ENCODE measurements around the gene PPIB. TPM values are rescaled to one million over a fixed set of nuclear protein-coding genes. Genes with fewer than 3 reads are reported as not detected.
A peak's percentile ranks its signal among the peaks of the same experiment; 100 is the strongest.

Gene PPIB
- total and polyA plus RNA-seq, 10 donors = 250 to 448 (median 296) TPM

DNA sequence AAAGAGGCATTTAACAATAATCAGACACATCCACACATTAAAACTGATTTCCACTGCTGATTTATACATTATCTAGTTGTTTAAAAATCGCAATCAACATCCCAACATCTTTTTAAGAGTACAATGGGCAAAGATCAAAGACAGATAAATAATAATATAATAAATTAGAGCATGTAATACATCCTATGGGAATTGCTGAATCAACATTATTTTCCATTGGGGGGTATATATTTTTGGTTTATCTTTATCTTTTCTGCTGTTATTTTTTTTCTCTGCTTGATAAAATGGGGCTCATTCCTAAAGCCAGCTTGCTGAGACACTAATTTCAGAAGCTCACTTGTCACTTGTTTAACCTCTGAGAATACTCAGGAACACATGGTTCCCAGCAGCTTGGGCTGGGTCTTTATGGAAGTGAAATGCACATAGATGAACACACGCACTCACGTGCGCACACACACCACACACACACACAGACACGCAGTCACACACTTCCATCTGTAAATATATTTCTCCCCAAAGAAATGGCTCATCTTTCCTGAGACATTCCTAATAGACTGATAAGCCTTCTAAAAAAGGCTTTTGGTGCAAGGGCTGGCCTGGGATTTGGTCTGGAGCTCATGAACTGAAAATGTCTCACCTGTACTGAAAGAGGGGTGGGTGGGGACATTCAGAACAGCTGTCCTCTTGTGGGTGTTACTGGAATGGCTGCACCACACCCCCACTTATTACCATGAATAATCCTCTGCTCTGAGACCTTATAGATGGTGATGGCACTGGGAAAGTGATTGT is 3.5 kb upstream of the PPIB start:
- intact Hi-C loops (cut with DNase I; ENCODE audit: low total_unique reads) = no loop called here
- H3K9me3 ChIP-seq = no peaks in the 10 kb centered on the region
- DNase-seq = no peak
- WGBS, 5 donors = 93 to 96% (median 95%) methylated on average over 5 of the region's 5 CpGs
- H3K4me1 ChIP-seq = peaks cover 12 to 31% (median 28%) of the 10 kb centered on the region in 6 donors
- H3K36me3 ChIP-seq = peaks cover 0 to 30% (median 6%) of the 10 kb centered on the region in 6 donors
- TF ChIP-seq POLR2A (IDR thresholded peaks at IDR 0.05) (no peak), POLR2AphosphoS5 (IDR thresholded peaks at IDR 0.05) (peak in 1 of 3 donors; percentile 12)
- H3K27ac ChIP-seq = no peak overlapping the region
- H3K4me3 ChIP-seq = no peak overlapping the region
- H3K27me3 ChIP-seq (replicated peaks in 1 of 7) = no peaks in the 10 kb centered on the region

DNA sequence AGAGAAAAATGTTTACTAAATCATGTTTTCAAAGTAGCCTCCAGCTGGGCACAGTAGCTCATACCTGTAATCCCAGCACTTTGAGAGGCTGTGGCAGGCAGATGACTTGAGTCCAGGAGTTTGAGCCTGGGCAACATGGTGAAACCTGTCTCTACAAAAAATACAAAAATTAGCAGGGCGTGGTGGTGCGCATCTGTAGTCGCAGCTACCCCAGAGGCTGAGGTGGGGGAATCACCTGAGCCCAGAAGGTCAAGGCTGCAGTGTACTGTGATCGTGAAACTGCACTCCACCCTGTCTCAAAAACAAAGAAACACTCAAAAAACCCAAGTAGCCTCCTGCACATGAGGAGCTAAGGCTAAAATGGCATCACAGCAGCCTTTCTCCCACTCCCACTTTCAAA is 1.6 kb upstream of the PPIB start:
- H3K27me3 ChIP-seq (replicated peaks in 1 of 7) = no peaks in the 10 kb centered on the region
- no peaks in the 10 kb centered on the region for H3K9me3 ChIP-seq
- peaks cover 3 to 30% (median 19%) of the 10 kb centered on the region in 6 donors for H3K36me3 ChIP-seq
- TF ChIP-seq POLR2A (IDR thresholded peaks at IDR 0.05) (no peak), POLR2AphosphoS5 (IDR thresholded peaks at IDR 0.05) (peak in 1 of 3 donors; percentile 19)
- intact Hi-C loops (cut with DNase I; ENCODE audit: low total_unique reads) = no loop called here
- no peak for DNase-seq
- H3K4me3 ChIP-seq = peak overlapping the region in 1 of 8 donors; percentile 96
- 61 to 86% (median 74%) methylated on average over 4 of the region's 4 CpGs for WGBS, 5 donors
- H3K4me1 ChIP-seq = peaks cover 22 to 50% (median 46%) of the 10 kb centered on the region in 6 donors
- peak overlapping the region in 7 of 8 donors; percentile 90 to 96 (median 93) for H3K27ac ChIP-seq

DNA sequence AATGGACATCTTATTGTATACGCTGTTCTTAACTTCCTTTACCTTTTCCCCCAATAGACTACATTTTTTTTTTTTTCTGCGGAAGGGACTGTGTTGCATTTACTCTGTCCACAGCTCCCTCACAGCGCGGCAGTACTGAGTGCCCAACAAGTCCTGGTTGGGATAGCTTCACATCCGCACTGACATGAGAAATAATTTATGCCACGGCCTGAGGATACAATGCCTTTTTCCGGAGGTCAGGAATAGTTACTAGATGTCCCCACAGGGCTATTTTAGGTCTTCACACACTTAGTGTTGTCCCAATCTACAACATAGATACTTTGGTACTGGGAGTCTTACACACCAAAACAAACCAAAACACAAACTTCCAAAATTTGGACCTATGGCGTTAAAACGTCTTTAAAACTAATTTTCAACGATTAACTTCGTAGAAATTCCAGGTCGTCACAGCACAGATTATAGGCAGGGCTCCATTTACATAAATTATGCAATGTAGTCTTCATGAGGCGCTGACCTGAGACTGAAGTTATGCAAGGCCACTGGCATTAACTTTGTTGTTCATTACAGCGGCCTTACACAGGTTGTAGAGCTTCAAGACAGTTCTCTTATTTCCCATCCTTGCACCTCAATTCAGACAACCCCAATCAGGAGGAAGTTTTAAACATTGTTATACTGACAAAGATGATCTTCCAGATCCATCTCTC is 989 bp upstream of the PPIB start:
- Histone ChIP-seq H3K4me3 (peak overlapping the region; percentile 88 to 96 (median 92)), H3K27ac (peak overlapping the region; percentile 76 to 96 (median 92)), H3K9me3 (no peaks in the 10 kb centered on the region), H3K27me3 (replicated peaks in 1 of 7) (no peaks in the 10 kb centered on the region), H3K36me3 (peaks cover 3 to 31% (median 25%) of the 10 kb centered on the region in 6 donors), H3K4me1 (peaks cover 22 to 56% (median 53%) of the 10 kb centered on the region in 6 donors)
- intact Hi-C loops (cut with DNase I; ENCODE audit: low total_unique reads) = no loop called here
- TF ChIP-seq POLR2AphosphoS5 (IDR thresholded peaks at IDR 0.05) = no peak
- no peak for TF ChIP-seq POLR2A (IDR thresholded peaks at IDR 0.05)
- TF ChIP-seq, protein P1, sequence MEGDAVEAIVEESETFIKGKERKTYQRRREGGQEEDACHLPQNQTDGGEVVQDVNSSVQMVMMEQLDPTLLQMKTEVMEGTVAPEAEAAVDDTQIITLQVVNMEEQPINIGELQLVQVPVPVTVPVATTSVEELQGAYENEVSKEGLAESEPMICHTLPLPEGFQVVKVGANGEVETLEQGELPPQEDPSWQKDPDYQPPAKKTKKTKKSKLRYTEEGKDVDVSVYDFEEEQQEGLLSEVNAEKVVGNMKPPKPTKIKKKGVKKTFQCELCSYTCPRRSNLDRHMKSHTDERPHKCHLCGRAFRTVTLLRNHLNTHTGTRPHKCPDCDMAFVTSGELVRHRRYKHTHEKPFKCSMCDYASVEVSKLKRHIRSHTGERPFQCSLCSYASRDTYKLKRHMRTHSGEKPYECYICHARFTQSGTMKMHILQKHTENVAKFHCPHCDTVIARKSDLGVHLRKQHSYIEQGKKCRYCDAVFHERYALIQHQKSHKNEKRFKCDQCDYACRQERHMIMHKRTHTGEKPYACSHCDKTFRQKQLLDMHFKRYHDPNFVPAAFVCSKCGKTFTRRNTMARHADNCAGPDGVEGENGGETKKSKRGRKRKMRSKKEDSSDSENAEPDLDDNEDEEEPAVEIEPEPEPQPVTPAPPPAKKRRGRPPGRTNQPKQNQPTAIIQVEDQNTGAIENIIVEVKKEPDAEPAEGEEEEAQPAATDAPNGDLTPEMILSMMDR (IDR thresholded peaks at IDR 0.05 in 8 of 11, conservative IDR thresholded peaks at IDR 0.05 in 3 of 11) = no peak
- no peak for DNase-seq
- WGBS, 5 donors = 22 to 26% (median 23%) methylated on average over 14 of the region's 14 CpGs

DNA sequence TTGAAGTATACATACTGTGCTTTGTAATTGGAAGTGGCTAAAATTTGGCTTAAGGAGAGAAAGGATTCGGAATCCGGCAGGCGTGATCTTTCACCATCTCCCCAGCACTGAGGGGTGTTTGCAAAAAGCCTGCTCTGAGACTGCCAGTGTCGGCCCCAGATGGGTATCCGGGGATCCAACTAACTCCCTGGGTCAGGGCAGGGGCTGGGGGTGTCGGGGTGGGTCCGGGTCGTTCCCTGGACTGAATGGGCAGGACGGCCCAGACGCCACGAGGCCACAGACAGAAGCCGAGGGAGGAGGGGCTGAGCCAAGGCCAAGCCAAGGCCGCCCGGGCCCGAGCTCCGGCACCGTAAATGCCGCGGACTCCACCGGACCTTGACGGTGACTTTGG is 349 bp downstream of the PPIB start:
- H3K9me3 ChIP-seq = no peaks in the 10 kb centered on the region
- H3K36me3 ChIP-seq = peaks cover 3 to 44% (median 39%) of the 10 kb centered on the region in 6 donors
- peaks cover 22 to 69% (median 66%) of the 10 kb centered on the region in 6 donors for H3K4me1 ChIP-seq
- peak overlapping the region; percentile 88 to 96 (median 92) for H3K4me3 ChIP-seq
- 0 to 1% (median 1%) methylated on average over 19 to 21 of the region's 21 CpGs for WGBS, 5 donors
- TF ChIP-seq POLR2A (IDR thresholded peaks at IDR 0.05) = no peak
- TF ChIP-seq POLR2AphosphoS5 (IDR thresholded peaks at IDR 0.05) = no peak
- TF ChIP-seq, protein P1 (IDR thresholded peaks at IDR 0.05 in 8 of 11, conservative IDR thresholded peaks at IDR 0.05 in 3 of 11) = no peak
- no peaks in the 10 kb centered on the region for H3K27me3 ChIP-seq (replicated peaks in 1 of 7)
- DNase-seq = no peak
- intact Hi-C loops (cut with DNase I; ENCODE audit: low total_unique reads) = no loop called here
- peak overlapping the region; percentile 76 to 96 (median 92) for H3K27ac ChIP-seq

All from spleen (tissue), 11 donors.